Measurements from ENCODE around the gene GSTA1. TPM values are rescaled to one million over a fixed set of nuclear protein-coding genes. Genes with fewer than 3 reads are reported as not detected.

Gene GSTA1
- total RNA-seq, 1 experiment from 2014 or later: not detected

DNA sequence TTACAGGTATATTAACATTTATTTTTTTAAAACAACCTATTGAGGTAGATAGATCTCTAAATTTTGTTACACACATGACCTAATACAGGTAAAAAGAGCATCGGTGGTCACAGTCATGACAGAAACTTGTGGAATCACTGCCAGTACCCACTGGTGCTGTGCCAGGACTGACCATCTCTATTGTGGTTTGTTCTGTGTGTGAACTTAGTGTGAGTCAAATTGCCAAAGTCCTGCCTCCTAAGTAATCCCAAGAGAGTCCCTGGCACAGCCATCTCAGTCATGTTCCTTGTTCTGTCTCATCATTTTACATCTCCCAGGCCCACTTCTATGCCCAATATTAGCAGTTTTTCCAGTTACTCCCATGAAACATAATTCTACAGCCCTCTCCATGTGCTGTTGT, 61.7 kb downstream of the GSTA1 start:
- Mint-ChIP-seq H3K4me1 (ENCODE audit: low read depth, unreplicated experiment) (no peaks in the 10 kb centered on the region), H3K9me3 (ENCODE audit: low read depth, unreplicated experiment) (peaks cover 3% of the 10 kb centered on the region), H3K27ac (ENCODE audit: unreplicated experiment) (no peak overlapping the region), H3K36me3 (ENCODE audit: insufficient read depth, unreplicated experiment) (no peaks in the 10 kb centered on the region), H3K27me3 (ENCODE audit: unreplicated experiment) (peaks cover 82% of the 10 kb centered on the region), H3K4me3 (ENCODE audit: low read depth, unreplicated experiment) (no peak overlapping the region)
- TF ChIP-seq, protein P1, sequence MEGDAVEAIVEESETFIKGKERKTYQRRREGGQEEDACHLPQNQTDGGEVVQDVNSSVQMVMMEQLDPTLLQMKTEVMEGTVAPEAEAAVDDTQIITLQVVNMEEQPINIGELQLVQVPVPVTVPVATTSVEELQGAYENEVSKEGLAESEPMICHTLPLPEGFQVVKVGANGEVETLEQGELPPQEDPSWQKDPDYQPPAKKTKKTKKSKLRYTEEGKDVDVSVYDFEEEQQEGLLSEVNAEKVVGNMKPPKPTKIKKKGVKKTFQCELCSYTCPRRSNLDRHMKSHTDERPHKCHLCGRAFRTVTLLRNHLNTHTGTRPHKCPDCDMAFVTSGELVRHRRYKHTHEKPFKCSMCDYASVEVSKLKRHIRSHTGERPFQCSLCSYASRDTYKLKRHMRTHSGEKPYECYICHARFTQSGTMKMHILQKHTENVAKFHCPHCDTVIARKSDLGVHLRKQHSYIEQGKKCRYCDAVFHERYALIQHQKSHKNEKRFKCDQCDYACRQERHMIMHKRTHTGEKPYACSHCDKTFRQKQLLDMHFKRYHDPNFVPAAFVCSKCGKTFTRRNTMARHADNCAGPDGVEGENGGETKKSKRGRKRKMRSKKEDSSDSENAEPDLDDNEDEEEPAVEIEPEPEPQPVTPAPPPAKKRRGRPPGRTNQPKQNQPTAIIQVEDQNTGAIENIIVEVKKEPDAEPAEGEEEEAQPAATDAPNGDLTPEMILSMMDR (IDR thresholded peaks at IDR 0.05; ENCODE audit: unreplicated experiment): no peak
- CTCF ChIA-PET: no interaction called here
- intact Hi-C loops (cut with micrococcal nuclease; ENCODE audit: unreplicated experiment): no loop called here
- no TSS peak for BruUV-seq (replicated peaks)
- no peak for DNase-seq

Other genes starting within 250 kb of the GSTA1 start
- 10.7 and 12.8 TPM in 2 replicates for gene TRAM2, start 226.8 kb downstream of the GSTA1 start, total RNA-seq (2022)
- gene TMEM14A, start 132.7 kb downstream of the GSTA1 start, total RNA-seq (2022): 28.0 and 34.6 TPM in 2 replicates
- not detected in 2 replicates for gene GSTA2, start 40.3 kb downstream of the GSTA1 start, total RNA-seq (2022)
- gene GSTA5, start 37.0 kb upstream of the GSTA1 start, total RNA-seq (2022): not detected in 2 replicates
- gene GSTA3, start 105.9 kb upstream of the GSTA1 start, total RNA-seq (2022): not detected in 2 replicates
- gene GSTA4, start 191.5 kb upstream of the GSTA1 start, total RNA-seq (2022): 0.38 TPM in 1 of 2 replicates, not detected in the other

Measured in Calu3 (cell line).